Pancreas (tissue), 10 donors: ENCODE data around the gene ALOXE3. TPM values are rescaled to one million over a fixed set of nuclear protein-coding genes. Genes with fewer than 3 reads are reported as not detected.

ENCODE experiments used
- ATAC-seq, 4 donors: fragments of 200-7000 bp; cut with Tn5 transposase; one replicate each; pipeline versions ENCODE4 v1.8.0 to v1.9.1; 2020; ENCODE audit warnings: mild to moderate bottlenecking in 4 of 4, moderate library complexity in 4 of 4
- DNase-seq, 6 donors: peaks; one replicate each; pipeline ENCODE4 v3.0.0-alpha.2; 2020
- FAIRE-seq: peaks from 2 replicates; lab custom pipeline; 2012; peaks lifted over from hg19 to GRCh38; lab: Jason Lieb, UNC
- H3K27ac ChIP-seq, 4 donors: fragments of 200-600 bp; sonication (generic); 1 replicate in 3 of 4; 2 replicates in 1 of 4; pipeline versions ENCODE4 v1.5.0 to v1.8.0; 2020
- H3K27me3 ChIP-seq, 4 donors: fragments of 200-600 bp; one replicate each; pipeline ENCODE4 v1.8.0; 2021
- H3K36me3 ChIP-seq, 3 donors: fragments of 200-600 bp; sonication (generic) in 1 of 3; one replicate each; pipeline versions ENCODE4 v1.5.0 to v1.8.0; 2020 to 2021
- H3K4me1 ChIP-seq, 3 donors: fragments of 200-600 bp; one replicate each; pipeline ENCODE4 v1.8.0; 2021
- H3K4me3 ChIP-seq, 4 donors: fragments of 200-600 bp; sonication (generic) in 2 of 4; one replicate each; pipeline versions ENCODE4 v1.5.0 to v1.8.0; 2020 to 2021
- H3K9me3 ChIP-seq, 4 donors: fragments of 200-600 bp; one replicate each; pipeline ENCODE4 v1.8.0; 2021
- WGBS, 2 donors: extraction: QIAGEN DNeasy Blood & Tissue Kit; methylation state at CpG; one replicate each; pipeline ENCODE4 v1.1.7; 2013; 5-methylcytosine and 5-hydroxymethylcytosine counted together
- intact Hi-C, 3 donors: fragments of 100-400 bp; cut with DNase I; formaldehyde crosslinking; loops; one replicate each; pipeline versions ENCODE4 v1.11.1 to v1.14.2; 2022
- polyA plus RNA-seq, 2 donors: library from polyadenylated mRNA; stranded (reverse); fragments of 200-250 nt; gene quantifications; one replicate each; pipeline ENCODE4 v1.2.3, GENCODE V29; 2013
- total RNA-seq, 6 donors: library from RNA; stranded (reverse); fragmentation: NEBNext Ultra II Directional in 4 of 6; extraction: Animal tissue kit (Norgen Biotek cat#: 25700) in 4 of 6; gene quantifications; one replicate each; pipeline versions ENCODE4 v1.2.1 to v1.2.4, GENCODE V29; 2021 to 2023
- TF ChIP-seq, protein P1 (sequence below), 4 donors: fragments of 200-600 bp; sonication (generic) in 3 of 4; IDR thresholded peaks; one replicate each; pipeline versions ENCODE4 v1.5.0 to v1.8.0; 2021; ENCODE audit warnings: antibody characterized with exemption in 4 of 4
- donor health status: healthy with polysubstance abuse.
- donor health status: DM: no; HTN: no; CAD: no; lungs with moderate emphysema.
- donor health status: DM: no; HTN: no; CAD: no.
- donor health status: control.
- donor health status: control.
- donor health status: Bipolar disorder and iron deficiency.
- donor health status: DM: yes; HTN: yes; CAD: no.
- donor health status: DM: no; HTN: no; CAD: no.
- donor health status: DM: no; HTN: no; CAD: no.
- donor health status: DM: yes; HTN: yes; CAD: no.

The ALOXE3 gene
- total and polyA plus RNA-seq, 8 donors = 0.35 TPM; not detected in 7

DNA sequence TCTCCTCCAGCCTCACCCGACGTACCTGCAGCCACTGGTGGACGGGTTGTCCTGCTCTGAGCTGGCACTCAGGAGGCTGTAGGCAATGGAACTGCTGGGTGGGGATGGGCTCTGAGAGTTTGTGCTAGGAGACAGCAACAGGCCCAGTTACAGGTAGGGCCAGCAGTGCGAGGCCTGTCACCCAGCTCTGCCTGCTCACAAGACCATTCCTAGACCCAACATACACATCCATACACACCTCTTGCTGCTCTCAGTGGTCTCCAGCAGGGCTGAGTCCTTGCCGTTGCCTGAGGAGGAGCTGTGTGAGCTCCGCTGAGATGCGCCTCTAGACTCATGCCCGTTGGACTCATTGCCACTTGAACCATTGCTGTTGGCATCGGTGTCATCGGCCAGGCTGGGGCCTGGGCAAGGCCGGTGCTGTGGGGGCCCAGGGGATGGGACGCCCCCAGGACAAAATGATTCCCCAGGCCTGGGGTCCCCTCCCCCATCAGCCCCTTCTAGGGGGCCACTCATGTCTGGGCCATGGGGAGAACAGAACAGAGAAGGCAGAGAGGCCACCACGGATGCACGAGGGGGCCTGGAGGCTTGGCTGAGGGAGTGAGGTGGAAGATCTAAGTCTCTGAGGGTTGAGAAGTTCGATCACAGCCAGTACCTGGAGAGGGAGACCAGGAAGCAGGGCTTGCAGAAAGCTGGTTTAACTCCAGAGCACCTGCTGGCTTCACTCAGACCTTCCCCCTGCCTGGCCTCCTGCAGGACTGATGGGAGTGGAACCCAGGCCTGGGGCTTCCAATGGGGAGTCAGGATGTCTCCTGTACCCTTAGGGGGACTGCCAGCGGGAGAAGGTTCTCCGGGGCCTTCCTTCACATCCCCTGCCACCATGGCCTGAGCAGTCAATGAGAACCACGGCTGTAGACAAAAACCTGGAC is 32.1 kb upstream of the ALOXE3 start:
- Histone ChIP-seq H3K36me3 (peaks cover 8 to 58% (median 44%) of the 10 kb centered on the region in 3 donors), H3K4me1 (peaks cover 11 to 31% (median 13%) of the 10 kb centered on the region in 3 donors), H3K27me3 (no peaks in the 10 kb centered on the region), H3K27ac (peak overlapping the region in 2 of 4 donors; percentile 99), H3K4me3 (peak overlapping the region in 3 of 4 donors; percentile 56 to 65 (median 61)), H3K9me3 (no peaks in the 10 kb centered on the region)
- TF ChIP-seq, protein P1, sequence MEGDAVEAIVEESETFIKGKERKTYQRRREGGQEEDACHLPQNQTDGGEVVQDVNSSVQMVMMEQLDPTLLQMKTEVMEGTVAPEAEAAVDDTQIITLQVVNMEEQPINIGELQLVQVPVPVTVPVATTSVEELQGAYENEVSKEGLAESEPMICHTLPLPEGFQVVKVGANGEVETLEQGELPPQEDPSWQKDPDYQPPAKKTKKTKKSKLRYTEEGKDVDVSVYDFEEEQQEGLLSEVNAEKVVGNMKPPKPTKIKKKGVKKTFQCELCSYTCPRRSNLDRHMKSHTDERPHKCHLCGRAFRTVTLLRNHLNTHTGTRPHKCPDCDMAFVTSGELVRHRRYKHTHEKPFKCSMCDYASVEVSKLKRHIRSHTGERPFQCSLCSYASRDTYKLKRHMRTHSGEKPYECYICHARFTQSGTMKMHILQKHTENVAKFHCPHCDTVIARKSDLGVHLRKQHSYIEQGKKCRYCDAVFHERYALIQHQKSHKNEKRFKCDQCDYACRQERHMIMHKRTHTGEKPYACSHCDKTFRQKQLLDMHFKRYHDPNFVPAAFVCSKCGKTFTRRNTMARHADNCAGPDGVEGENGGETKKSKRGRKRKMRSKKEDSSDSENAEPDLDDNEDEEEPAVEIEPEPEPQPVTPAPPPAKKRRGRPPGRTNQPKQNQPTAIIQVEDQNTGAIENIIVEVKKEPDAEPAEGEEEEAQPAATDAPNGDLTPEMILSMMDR (IDR thresholded peaks at IDR 0.05) = no peak
- ATAC-seq (no peak), FAIRE-seq (no peak), DNase-seq (peak in 4 of 6 donors; percentile 16 to 79 (median 43))
- WGBS, 2 donors = 78 to 87% methylated on average over 18 of the region's 18 CpGs
- intact Hi-C loops = no loop called here

DNA sequence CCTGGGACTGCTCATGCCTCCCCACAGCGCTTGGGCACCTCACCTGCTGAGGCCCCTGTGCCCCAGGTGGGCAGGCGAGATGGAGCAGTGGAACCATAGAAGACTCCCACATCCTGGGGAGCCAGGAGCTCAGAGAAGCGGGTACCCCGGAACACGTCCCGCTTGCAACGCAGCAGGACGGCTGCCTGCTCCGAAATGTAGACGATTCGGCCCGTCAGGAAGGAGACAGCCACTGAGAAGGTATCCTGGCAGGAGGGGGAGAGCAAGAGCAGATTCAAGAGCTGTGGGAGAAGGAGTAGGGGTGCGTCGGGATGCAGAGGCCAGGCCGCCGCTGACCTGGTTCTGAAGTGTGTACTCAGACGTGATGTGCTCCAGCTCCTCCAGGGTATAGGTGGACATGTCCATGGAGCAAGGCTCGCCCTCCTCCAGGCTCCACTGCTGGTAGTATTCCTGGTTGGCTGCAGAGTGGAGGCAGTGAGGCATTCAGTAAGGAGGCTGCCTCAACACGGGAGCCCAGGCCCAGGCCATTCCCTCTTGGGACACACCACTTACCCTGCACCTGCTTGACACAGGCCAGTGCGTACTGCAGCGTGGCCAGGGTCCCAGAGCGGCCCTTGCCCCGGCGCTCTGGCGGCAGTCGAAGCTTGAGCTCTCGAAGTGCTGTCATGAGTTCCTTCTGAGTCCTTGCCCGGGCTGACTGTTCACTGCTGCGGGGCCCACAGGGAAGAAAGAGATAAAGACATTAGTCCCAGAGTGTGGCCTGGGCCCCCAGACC is 31.3 kb upstream of the ALOXE3 start:
- peaks cover 11 to 23% (median 13%) of the 10 kb centered on the region in 3 donors for H3K4me1 ChIP-seq
- H3K4me3 ChIP-seq = no peak overlapping the region
- ATAC-seq = no peak
- no peak for FAIRE-seq
- H3K9me3 ChIP-seq = no peaks in the 10 kb centered on the region
- no peaks in the 10 kb centered on the region for H3K27me3 ChIP-seq
- H3K27ac ChIP-seq = no peak overlapping the region
- TF ChIP-seq, protein P1 (IDR thresholded peaks at IDR 0.05) = no peak
- intact Hi-C loops = no loop called here
- peak in 3 of 6 donors; percentile 31 to 76 (median 40) for DNase-seq
- H3K36me3 ChIP-seq = peaks cover 8 to 67% (median 52%) of the 10 kb centered on the region in 3 donors
- 92 to 96% methylated on average over 29 of the region's 29 CpGs for whole genome bisulfite sequencing, 2 donors

DNA sequence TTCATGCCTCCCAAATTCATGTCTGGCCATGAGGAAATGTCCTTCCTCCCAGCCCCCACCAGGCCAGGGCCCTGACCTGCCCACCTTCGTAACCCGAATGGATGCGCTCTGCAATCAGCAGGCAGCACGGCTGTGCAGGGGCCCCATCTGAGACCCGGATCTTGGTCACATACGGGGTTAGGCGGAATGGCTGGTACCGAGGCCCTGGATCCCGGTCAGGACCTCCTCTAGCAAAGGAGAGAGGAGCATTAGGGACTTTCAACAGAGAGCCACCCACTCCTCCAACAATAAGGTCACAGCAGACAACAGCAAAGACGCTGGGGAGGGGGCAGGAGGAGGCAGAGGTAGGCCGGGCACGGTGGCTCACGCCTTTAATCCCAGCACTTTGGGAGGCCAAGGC is 30.2 kb upstream of the ALOXE3 start:
- Histone ChIP-seq H3K4me3 (no peak overlapping the region), H3K27ac (no peak overlapping the region), H3K27me3 (no peaks in the 10 kb centered on the region), H3K9me3 (no peaks in the 10 kb centered on the region), H3K36me3 (peaks cover 8 to 77% (median 62%) of the 10 kb centered on the region in 3 donors), H3K4me1 (peaks cover 11 to 22% (median 12%) of the 10 kb centered on the region in 3 donors)
- FAIRE-seq = no peak
- DNase-seq = peak in 2 of 6 donors; percentile 41 to 66
- TF ChIP-seq, protein P1 (IDR thresholded peaks at IDR 0.05) = no peak
- WGBS, 2 donors = 87 to 90% methylated on average over 13 of the region's 13 CpGs
- intact Hi-C loops = no loop called here
- no peak for ATAC-seq

DNA sequence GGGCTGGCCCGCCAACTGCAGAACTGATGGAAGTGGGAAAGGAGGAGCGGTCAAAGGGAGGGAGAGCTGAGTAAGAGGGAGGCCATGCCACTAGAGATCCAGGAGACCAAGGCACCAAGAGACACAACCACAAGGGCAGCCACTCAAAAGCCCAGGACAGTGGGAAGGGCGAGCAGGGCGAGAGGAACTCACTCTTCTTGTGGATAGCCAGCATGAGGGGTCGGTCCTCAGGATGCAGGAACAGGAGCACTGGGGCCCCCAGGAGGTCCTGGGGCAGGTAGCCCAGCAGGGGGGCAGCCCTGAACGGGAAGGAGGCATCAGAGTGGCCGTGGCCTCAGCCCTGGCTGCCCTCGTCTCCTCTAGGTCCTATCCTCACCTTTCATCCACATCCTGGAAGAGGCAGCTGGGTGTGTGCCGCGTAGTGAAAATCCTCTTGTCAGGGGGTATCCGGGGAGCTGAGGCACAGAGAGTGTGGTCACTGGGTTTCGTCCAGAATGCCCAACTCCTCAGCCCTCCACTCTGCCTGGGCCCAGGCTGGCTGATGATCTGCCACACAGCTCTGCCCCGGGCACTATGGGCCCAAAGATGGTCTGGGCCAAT is 29.6 kb upstream of the ALOXE3 start:
- Histone ChIP-seq H3K9me3 (no peaks in the 10 kb centered on the region), H3K4me1 (peaks cover 5 to 16% (median 6%) of the 10 kb centered on the region in 3 donors), H3K4me3 (no peak overlapping the region), H3K27me3 (no peaks in the 10 kb centered on the region), H3K27ac (no peak overlapping the region), H3K36me3 (peaks cover 8 to 78% (median 69%) of the 10 kb centered on the region in 3 donors)
- TF ChIP-seq, protein P1 (IDR thresholded peaks at IDR 0.05) = no peak
- intact Hi-C loops = no loop called here
- peak in 2 of 6 donors; percentile 39 to 62 for DNase-seq
- no peak for ATAC-seq
- WGBS, 2 donors = 87 to 89% methylated on average over 13 of the region's 13 CpGs
- FAIRE-seq = no peak
